ENCODE measurements around the gene TREM2. TPM values are rescaled to one million over a fixed set of nuclear protein-coding genes. Genes with fewer than 3 reads are reported as not detected.

TREM2 gene
- total and polyA plus RNA-seq, 10 of the 15 experiments (the other 5 are each of a cell fraction or from before 2014, with no cell fraction given) = not detected

DNA sequence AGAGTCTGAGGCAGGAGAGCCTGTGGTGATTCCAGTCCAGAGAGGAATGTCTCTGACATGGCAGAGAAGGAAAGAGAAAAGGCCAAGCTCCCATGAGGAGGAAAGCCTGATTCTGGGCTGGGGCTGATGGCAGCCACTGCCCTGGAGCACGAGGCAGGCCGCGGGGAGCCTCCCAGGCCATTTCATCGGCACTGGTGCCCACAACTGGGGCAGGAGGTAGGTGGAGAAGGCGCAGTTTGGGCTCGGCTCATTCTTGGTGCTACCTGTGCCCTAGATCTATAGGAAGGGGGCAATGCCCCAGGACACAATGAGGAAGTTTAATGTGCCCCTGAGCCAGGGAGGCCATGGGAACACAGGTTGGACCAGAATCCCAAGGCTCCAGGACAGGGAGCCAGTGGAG is 6.1 kb downstream of the TREM2 start:
- no peaks in the 10 kb centered on the region for H3K9me3 ChIP-seq (replicated peaks; ENCODE audit: control insufficient read depth, insufficient read depth, low read length)
- H2AFZ ChIP-seq (ENCODE audit: control insufficient read depth, low read depth, low read length) = no peak overlapping the region
- H3K27me3 ChIP-seq (replicated peaks in 1 of 2; ENCODE audit: control insufficient read depth in 2 of 2, insufficient read depth in 2 of 2, low read length in 1 of 2) = no peaks in the 10 kb centered on the region
- intact Hi-C loops (cut with micrococcal nuclease; ENCODE audit: unreplicated experiment) (no loop called here), in situ Hi-C loops (cut with MboI) (no loop called here)
- no peak overlapping the region for H3K4me2 ChIP-seq (ENCODE audit: control insufficient read depth, insufficient read depth)
- H3K4me3 ChIP-seq = no peak overlapping the region
- no peak overlapping the region for H3K27ac ChIP-seq (ENCODE audit: control insufficient read depth, insufficient read depth)
- no peak for FAIRE-seq
- ChIA-PET POLR2A (no interaction called here), SMC1A (ENCODE audit: uncharacterized antibody, unreplicated experiment) (no interaction called here), RAD21 (ENCODE audit: unreplicated experiment) (no interaction called here), CTCF (no interaction called here)
- 38% methylated on average over 6 of the region's 6 CpGs for WGBS (ENCODE audit: insufficient coverage, insufficient replicate concordance, low lambda C conversion rate, missing lambda C conversion rate)
- H3K9ac ChIP-seq (ENCODE audit: control insufficient read depth, insufficient read depth, low read length) = no peak overlapping the region
- H3K4me1 ChIP-seq (ENCODE audit: control insufficient read depth, insufficient read depth, low read length) = no peaks in the 10 kb centered on the region
- TF ChIP-seq NRF1 (conservative IDR thresholded peaks at IDR 0.05; ENCODE audit: low read depth, low read length) (no peak), PAX8 (IDR thresholded peaks at IDR 0.05) (no peak), MTA3 (IDR thresholded peaks at IDR 0.05; ENCODE audit: borderline replicate concordance, low read length) (no peak), ZBED1 (IDR thresholded peaks at IDR 0.05; ENCODE audit: borderline replicate concordance) (no peak), EED (IDR thresholded peaks at IDR 0.05; ENCODE audit: low read depth) (no peak), EGR1 (IDR thresholded peaks at IDR 0.05; ENCODE audit: borderline replicate concordance in 1 of 2, low read depth in 2 of 2, low read length in 2 of 2) (no peak), YBX1 (IDR thresholded peaks at IDR 0.05) (no peak), FOS (IDR thresholded peaks at IDR 0.05; ENCODE audit: borderline replicate concordance, extremely low read depth, insufficient read length) (no peak), ASH2L (IDR thresholded peaks at IDR 0.05; ENCODE audit: borderline replicate concordance, low read depth) (no peak), MEF2A (IDR thresholded peaks at IDR 0.05; ENCODE audit: insufficient read depth, low read depth, low read length) (no peak), CHD4 (IDR thresholded peaks at IDR 0.05) (no peak), ATF7 (IDR thresholded peaks at IDR 0.05; ENCODE audit: low read depth) (no peak), IRF4 (IDR thresholded peaks at IDR 0.05; ENCODE audit: low read depth, low read length) (no peak), ESRRA (IDR thresholded peaks at IDR 0.05; ENCODE audit: low read length) (no peak), TCF12 (IDR thresholded peaks at IDR 0.05; ENCODE audit: low read depth, low read length) (no peak), POU2F2 (IDR thresholded peaks at IDR 0.05; ENCODE audit: borderline replicate concordance, low read depth, low read length) (no peak), EP300 (IDR thresholded peaks at IDR 0.05; ENCODE audit: borderline replicate concordance in 1 of 2, control insufficient read depth in 1 of 2, low read depth in 2 of 2, low read length in 2 of 2) (no peak), SUZ12 (IDR thresholded peaks at IDR 0.05; ENCODE audit: unreplicated experiment) (no peak)
- H4K20me1 ChIP-seq (ENCODE audit: control insufficient read depth, insufficient read depth) = no peaks in the 10 kb centered on the region
- no TSS peak for BruUV-seq (replicated peaks)
- H3K36me3 ChIP-seq (ENCODE audit: control insufficient read depth in 2 of 2, insufficient read depth in 2 of 2, low read length in 1 of 2) = no peaks in the 10 kb centered on the region
- DNase-seq (ENCODE audit: low read depth, low spot score) = no peak
- no peaks in the 10 kb centered on the region for H3K79me2 ChIP-seq (ENCODE audit: control insufficient read depth, insufficient read depth, low read length)
- no peak for ATAC-seq
